GM18517 (cell line): Measurements from ENCODE around the gene DCP1B.

Experiments
- ATAC-seq: cut with Tn5 transposase; IDR thresholded peaks from one replicate; pipeline ENCODE4 v1.9.1; 2021; ENCODE audit warnings: mild to moderate bottlenecking, moderate library complexity; ENCODE audit not compliant: unreplicated experiment

Gene DCP1B

GRCh38 chr12:2004113-2004929 lies at the start of gene DCP1B:
TSS of gene DCP1B (minus strand) at chr12:2004457. CDS start at chr12:2004431, 26 bp downstream.
- ATAC-seq = peak; percentile 93

DNA sequence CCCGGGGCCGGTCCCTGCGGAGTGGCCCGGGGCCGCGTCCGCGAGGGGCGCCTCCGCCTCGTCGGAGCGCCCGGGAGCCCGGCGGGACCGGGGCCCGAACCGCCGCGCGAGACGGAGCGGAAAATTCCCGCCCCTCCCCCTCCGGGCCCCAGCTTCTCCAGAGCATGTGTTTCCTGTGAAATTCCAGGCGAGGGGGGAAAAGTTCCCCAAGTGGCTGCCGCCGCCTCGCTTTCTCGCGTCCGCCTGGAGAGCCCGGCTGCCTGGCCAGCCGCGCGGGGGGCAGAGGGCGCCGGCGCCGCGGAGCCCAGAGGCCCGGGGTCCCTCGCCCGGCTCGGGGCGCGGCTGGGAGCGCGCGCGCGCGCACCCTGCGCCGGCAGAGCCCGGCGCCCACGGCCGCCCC lies 49.4 kb upstream of the DCP1B start:
- ATAC-seq = no peak

- no peak for ATAC-seq
Measured at GRCh38 chr12:2052826-2053678, 48.8 kb upstream of the DCP1B start, which contains the start of gene CACNA1C. TSS of gene CACNA1C (plus strand) at chr12:2052987. CDS start at chr12:2053563, 576 bp downstream.

DNA sequence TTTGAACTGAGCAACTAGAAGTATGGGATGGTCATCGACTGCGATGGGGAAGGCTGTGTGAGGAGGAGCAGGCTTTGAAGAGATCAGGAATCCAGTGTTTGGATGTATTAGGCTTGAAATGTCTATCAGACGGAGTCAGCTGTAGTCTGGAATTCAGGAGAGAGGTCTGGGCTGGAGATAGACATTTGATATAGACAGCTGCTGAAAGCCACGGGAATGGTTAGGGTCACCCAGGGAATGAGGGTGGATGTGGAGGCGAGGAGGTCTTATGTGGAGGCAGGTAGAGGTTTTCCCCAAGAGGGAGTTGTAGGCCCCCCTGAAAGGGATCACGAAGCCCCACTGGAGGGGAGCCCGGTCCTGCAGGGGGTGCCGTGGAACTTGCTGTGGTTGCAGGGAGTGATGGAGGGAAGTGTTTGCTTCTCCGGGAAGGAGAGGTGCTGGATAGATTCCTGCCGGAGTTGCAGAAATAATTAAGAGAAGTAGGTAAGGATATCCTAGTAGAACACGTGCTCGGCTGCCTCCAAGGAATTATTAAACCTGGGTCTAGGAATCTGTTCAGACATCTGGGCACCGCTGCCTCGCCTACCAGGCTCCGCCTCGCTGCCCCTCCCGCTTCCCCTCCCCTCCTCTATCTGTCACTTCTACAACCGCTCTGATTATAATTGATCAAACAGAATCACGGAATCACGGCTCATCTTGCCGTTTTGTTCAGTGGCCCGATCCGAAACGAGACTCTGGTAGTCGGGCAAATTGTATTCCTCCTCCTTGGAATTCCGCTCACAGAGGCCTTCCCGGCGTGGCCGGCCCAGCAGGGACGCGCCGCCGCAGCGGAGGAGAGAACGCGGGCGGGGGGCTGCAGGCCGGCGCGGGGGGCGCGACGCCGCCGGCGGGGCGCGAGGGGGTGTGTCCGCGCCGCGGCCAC lies 47.7 kb upstream of the DCP1B start:
- ATAC-seq = no peak

- no peak for ATAC-seq
Measured at GRCh38 chr12:2049604-2050540, 45.6 kb upstream of the DCP1B start.

GRCh38 chr12:2047752-2048151 lies 43.5 kb upstream of the DCP1B start:
- no peak for ATAC-seq

DNA sequence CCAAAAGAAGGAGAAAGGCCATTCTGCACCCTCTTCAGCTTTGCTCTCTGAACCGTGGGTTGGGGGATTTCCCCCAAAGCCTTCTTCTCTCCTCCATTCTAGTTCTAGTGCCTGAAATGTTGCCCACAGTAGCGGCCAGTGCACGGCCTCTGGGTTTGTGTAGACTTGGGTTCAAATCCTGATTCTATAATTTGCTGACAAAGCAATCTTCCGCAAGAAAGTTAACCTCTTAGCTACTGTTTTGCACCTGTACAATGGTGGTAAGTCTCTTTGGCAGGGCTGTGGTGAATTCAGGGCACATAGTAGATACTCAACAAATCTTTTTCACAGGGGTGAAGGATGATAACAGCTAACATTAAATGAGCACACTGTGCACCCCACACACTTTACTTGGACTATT lies 42.7 kb upstream of the DCP1B start:
- ATAC-seq = no peak

GRCh38 chr12:2044165-2044564 lies 39.9 kb upstream of the DCP1B start:
- ATAC-seq = no peak

GRCh38 chr12:2043054-2043453 lies 38.8 kb upstream of the DCP1B start:
- no peak for ATAC-seq

DNA sequence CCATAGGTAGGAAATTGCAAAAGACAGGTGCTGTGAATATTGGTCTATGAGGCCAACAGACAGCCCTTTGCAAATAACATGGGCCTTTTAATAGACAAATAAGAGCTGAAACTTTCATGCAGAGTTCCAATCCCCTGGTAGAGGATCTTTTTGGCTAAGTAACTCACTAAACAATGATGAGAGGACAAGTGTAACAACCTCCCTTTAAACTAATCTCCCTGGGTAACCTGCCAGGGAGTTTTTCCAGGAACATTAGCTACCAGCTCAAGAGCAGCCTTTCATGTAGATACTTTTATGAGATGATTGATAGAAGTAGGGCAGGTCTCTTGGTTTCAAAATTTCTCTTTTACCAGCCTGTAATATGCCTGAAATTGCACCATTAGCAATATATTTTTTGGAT lies 34.8 kb upstream of the DCP1B start:
- no peak for ATAC-seq

DNA sequence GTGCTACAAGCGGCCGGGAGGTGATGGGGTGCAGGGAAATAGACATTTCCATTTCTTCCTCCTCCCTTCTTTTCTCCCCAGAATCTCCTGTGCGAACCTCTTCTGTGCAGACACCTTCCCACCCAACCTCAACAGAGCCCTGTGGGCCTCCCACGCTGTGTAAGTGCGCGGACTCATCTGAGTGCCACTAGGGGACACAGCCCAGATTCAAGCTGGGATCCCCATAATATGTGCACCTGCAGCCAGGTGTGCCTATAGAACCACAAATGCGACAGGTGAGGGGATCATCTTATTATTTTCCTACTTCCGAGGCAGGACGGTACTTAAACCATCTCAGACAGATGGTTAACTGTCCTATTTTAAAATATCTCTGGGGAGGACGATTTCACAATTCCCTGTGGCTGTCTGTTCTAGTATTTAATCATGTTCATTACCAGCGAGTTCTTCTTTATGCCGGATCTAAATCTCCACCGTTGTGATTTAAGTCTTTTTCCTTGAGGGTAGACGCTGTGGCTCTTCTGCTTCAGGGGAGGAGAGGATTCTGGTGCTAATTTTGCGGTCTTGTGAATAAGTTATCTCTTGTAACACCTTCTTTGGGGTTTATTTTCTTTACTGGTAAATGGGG lies 31.3 kb upstream of the DCP1B start:
- no peak for ATAC-seq

GRCh38 chr12:2034633-2035430 lies 30.6 kb upstream of the DCP1B start:
- ATAC-seq = no peak

DNA sequence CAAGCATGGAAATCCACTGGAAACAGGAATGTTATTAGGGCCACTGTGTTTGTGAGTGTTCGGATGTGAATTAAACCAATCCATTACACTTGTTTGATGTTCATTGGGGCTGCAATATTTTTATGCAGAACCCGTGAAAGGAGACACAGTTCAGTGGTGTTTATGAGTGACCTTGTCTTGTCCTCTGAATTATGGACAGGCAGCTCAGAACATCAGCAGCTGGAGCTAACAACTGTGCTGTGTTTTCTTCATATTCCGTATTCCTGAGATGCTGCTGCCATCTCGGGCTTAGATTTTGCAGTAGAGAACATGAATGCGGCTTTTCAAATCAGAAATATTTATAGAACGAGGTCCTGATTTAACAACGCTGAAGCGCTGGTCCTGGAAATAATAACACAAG lies 28.2 kb upstream of the DCP1B start:
- no peak for ATAC-seq

- ATAC-seq = no peak
Measured at GRCh38 chr12:2029851-2030250, 25.6 kb upstream of the DCP1B start.

DNA sequence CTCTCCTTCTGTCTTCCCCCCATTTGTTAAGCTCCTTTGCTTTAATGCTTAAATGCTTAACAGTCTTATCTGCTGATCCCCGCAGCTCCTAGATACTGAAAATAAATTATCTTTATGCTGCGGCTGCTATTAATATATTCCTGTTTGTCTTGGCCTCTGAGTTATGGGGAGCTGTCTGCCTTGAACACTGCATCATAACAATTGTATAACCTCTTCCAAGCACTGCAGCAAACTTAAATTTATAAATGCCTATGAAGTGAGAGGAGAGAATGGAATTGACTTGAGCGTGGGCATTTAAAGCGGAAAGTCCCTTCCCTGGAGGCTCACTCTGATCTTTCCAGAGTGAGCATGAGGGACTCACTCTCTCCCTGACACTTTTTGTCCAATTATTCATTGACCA lies 23.1 kb upstream of the DCP1B start:
- ATAC-seq = no peak

- ATAC-seq = no peak
Measured at GRCh38 chr12:2023365-2023764, 19.1 kb upstream of the DCP1B start.

- ATAC-seq = no peak
Measured at GRCh38 chr12:2020511-2020910, 16.3 kb upstream of the DCP1B start.

DNA sequence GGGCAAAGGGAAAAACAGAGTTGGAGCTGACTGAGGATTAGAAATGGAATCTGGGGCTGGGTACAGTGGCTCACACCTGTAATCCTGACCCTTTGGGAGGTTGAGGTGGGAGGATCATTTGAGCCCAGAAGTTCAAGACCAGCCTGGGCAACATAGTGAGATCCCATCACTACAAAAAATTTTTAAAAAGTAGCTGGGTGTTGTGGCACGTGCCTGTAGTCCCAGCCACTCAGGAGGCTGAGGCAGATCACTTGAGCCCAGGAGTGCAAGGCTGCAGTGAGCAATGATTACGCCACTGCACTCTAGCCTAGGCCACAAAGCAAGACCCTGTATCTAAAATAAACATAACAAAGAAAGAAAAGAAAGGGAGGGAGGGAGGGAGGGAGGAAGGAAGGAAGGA lies 14.9 kb upstream of the DCP1B start:
- ATAC-seq = no peak

DNA sequence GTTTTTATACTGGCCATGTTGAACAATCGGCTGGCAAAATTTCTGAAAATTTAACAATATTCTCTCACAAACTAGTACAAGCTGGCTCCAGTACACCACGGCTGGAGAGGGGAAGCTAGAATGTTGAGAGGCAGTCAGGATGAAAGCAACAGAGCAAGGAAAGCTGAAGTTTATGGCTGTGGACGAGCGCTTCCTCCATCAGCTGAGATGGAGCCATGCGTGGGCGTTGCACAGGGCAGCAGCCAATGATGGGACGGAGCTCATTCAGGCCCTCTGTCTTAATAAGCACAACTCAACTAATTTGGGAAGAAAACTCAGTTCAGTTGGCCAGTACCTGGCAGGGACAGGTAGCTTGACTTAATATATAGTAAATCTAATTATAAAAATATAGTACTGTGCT lies 14.1 kb upstream of the DCP1B start:
- no peak for ATAC-seq
